Parathyroid adenoma (tissue), 2 donors: ENCODE results near the gene PAQR9.

ENCODE experiments used
- H2AFZ ChIP-seq: fragments of 300-600 bp; sonication (generic); one replicate; pipeline ENCODE4 v1.7.0; 2017; ENCODE audit warnings: antibody characterized with exemption, mild to moderate bottlenecking
- H3K27ac ChIP-seq: fragments of 300-600 bp; sonication (generic); one replicate; pipeline ENCODE4 v1.7.0; 2017
- H3K27me3 ChIP-seq: fragments of 300-600 bp; sonication (generic); one replicate; pipeline ENCODE4 v1.7.0; 2017; ENCODE audit warnings: low read length; ENCODE audit not compliant: control insufficient read depth, insufficient read depth
- H3K36me3 ChIP-seq: fragments of 300-600 bp; sonication (generic); one replicate; pipeline ENCODE4 v1.7.0; 2017; ENCODE audit warnings: low read length; ENCODE audit not compliant: control insufficient read depth, insufficient read depth
- H3K4me1 ChIP-seq: fragments of 300-600 bp; sonication (generic); one replicate; pipeline ENCODE4 v1.7.0; 2017; ENCODE audit warnings: control low read depth
- H3K4me2 ChIP-seq: fragments of 300-600 bp; sonication (generic); one replicate; pipeline ENCODE4 v1.7.0; 2017; ENCODE audit warnings: low read length
- H3K4me3 ChIP-seq: fragments of 300-600 bp; sonication (generic); one replicate; pipeline ENCODE4 v1.7.0; 2017; ENCODE audit warnings: low read depth, low read length
- H3K79me2 ChIP-seq: fragments of 300-600 bp; sonication (generic); one replicate; pipeline ENCODE4 v1.7.0; 2017; ENCODE audit warnings: control low read depth
- H3K9ac ChIP-seq: fragments of 300-600 bp; sonication (generic); one replicate; pipeline ENCODE4 v1.7.0; 2017; ENCODE audit warnings: mild to moderate bottlenecking
- H3K9me3 ChIP-seq: fragments of 300-600 bp; sonication (generic); one replicate; pipeline ENCODE4 v1.7.0; 2017; ENCODE audit warnings: low read length; ENCODE audit not compliant: control insufficient read depth
- TF ChIP-seq, protein P1 (sequence below): fragments of 300-600 bp; sonication (generic); IDR thresholded peaks from one replicate; pipeline ENCODE4 v1.7.0; 2017; ENCODE audit warnings: antibody characterized with exemption, mild to moderate bottlenecking
- donor health status: primary hyperparathyroidism.

PAQR9 gene

DNA sequence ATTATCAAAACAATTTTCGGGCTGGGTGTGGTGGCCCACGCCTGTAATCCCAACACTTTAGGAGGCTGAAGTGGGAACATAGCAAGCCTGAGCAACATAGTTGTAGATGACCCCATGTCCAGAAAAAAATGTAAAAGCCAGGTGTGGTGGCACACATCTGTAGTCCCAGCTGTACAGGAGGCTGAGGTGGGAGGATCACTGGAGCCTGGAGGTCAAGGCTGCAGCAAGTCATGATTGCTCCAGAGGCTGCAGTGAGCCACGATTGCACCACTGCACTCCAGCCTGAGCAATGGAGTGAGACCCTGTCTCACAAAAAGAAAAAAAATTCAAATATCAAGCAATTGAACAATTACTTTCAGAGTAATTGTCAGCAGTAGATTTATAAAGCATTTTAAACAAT lies 8.0 kb upstream of the PAQR9 start:
- H3K4me2 ChIP-seq, result no peak overlapping the region
- H3K4me1 ChIP-seq, result peaks cover under 1% of the 10 kb centered on the region
- no peaks in the 10 kb centered on the region for H3K27me3 ChIP-seq
- no peak overlapping the region for H2AFZ ChIP-seq
- H3K9ac ChIP-seq, result no peak overlapping the region
- H3K9me3 ChIP-seq, result no peaks in the 10 kb centered on the region
- H3K79me2 ChIP-seq, result no peaks in the 10 kb centered on the region
- no peak overlapping the region for H3K4me3 ChIP-seq
- no peaks in the 10 kb centered on the region for H3K36me3 ChIP-seq
- H3K27ac ChIP-seq, result no peak overlapping the region
- TF ChIP-seq, protein P1, sequence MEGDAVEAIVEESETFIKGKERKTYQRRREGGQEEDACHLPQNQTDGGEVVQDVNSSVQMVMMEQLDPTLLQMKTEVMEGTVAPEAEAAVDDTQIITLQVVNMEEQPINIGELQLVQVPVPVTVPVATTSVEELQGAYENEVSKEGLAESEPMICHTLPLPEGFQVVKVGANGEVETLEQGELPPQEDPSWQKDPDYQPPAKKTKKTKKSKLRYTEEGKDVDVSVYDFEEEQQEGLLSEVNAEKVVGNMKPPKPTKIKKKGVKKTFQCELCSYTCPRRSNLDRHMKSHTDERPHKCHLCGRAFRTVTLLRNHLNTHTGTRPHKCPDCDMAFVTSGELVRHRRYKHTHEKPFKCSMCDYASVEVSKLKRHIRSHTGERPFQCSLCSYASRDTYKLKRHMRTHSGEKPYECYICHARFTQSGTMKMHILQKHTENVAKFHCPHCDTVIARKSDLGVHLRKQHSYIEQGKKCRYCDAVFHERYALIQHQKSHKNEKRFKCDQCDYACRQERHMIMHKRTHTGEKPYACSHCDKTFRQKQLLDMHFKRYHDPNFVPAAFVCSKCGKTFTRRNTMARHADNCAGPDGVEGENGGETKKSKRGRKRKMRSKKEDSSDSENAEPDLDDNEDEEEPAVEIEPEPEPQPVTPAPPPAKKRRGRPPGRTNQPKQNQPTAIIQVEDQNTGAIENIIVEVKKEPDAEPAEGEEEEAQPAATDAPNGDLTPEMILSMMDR, result no peak

DNA sequence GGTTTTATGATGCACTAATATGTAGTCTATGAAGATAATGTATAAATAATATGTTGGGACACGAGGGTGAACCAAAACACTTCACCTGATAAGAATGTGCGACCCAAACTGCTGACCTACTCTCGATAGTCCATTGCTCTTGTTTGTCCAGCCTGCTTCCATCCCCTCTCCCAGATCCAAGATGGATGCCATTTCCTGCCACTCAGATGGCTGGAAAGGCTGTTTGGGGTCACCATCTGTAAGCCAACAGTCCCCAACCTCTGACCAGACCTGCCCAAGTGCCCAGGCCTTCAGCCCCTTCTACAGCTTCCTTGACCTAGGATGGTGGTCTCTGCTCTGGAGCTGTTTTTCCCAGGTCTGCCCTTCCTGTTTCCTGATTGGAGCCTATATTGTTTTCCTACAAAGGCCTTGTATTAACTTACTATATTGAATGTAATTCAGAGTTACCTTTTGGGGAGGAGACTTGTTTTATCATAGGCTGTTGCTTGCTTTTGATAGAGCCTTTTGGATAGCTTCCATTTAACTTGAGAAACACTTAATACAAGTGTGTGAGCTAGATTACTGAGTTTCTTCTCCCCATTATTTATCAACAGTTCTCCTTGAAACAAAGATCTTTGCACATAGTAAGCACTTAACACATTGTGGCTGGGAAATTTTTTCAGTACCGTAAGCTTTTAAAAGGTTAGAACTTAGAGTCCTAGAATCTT lies 5.0 kb upstream of the PAQR9 start:
- no peak overlapping the region for H3K4me2 ChIP-seq
- no peak overlapping the region for H3K9ac ChIP-seq
- no peak overlapping the region for H3K27ac ChIP-seq
- H3K4me1 ChIP-seq, result no peaks in the 10 kb centered on the region
- no peaks in the 10 kb centered on the region for H3K36me3 ChIP-seq
- H3K27me3 ChIP-seq, result no peaks in the 10 kb centered on the region
- no peaks in the 10 kb centered on the region for H3K79me2 ChIP-seq
- H3K9me3 ChIP-seq, result no peaks in the 10 kb centered on the region
- no peak overlapping the region for H3K4me3 ChIP-seq
- no peak overlapping the region for H2AFZ ChIP-seq
- TF ChIP-seq, protein P1, result no peak

DNA sequence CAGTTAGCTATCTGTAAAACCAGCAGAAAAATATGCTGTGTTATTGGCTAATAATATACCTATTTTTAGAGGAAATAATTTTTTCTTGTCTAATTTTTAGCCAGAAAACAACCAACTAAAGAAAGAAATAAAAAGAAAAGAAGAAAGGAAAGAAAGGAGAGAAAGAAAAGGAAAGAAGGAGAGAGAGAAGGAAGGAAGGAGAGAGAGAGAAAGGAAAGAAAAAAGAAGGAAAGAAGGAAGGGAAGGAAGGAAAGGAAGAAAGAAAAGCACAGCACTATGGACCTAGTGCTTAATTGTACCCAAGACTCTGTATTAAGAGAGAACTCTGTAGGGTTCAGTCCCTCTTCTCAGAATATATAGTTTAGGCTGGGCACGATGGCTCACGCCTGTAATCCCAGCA lies 3.3 kb upstream of the PAQR9 start:
- TF ChIP-seq, protein P1, result no peak
- Histone ChIP-seq H3K27ac (no peak overlapping the region), H3K27me3 (no peaks in the 10 kb centered on the region), H3K9ac (no peak overlapping the region), H3K9me3 (no peaks in the 10 kb centered on the region), H3K4me3 (no peak overlapping the region), H2AFZ (no peak overlapping the region), H3K36me3 (no peaks in the 10 kb centered on the region), H3K4me2 (no peak overlapping the region), H3K79me2 (no peaks in the 10 kb centered on the region), H3K4me1 (no peaks in the 10 kb centered on the region)

DNA sequence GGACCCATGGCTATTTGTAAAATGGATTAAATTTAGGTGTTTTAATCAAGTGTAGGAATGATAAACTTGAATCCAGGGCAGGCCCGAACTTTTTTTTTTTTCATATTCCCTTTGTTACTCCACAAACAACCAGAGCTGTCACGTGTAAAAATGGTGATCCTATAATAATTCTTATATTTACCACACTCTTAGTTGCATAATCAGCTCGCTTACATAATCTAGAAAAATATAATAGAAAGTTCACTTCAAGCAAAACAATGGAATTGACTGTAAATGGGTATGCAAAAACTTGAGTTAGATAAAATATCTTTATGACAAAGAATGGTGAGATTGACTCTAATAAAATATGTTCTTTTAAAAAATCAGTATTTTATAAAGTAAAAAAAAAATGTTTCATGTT lies 2.1 kb upstream of the PAQR9 start:
- Histone ChIP-seq H3K27ac (no peak overlapping the region), H3K4me3 (no peak overlapping the region), H3K4me2 (no peak overlapping the region), H2AFZ (no peak overlapping the region), H3K79me2 (no peaks in the 10 kb centered on the region), H3K9me3 (no peaks in the 10 kb centered on the region), H3K36me3 (no peaks in the 10 kb centered on the region), H3K27me3 (no peaks in the 10 kb centered on the region), H3K9ac (no peak overlapping the region), H3K4me1 (no peaks in the 10 kb centered on the region)
- TF ChIP-seq, protein P1, result no peak

DNA sequence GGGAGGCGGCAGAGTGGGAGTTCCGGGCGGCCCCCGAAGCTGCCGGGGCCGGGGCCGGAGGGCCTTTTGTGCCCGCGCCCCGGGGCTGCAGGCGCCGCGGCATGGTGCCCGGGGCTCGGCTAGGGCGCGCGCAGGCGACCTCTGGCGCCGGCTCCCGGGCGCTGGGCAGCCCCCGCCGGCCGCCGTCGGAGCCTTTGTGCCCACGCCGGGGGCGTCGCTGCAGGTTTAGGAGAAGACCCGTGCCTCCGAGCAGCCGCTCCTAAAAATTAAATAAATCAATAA lies 299 bp downstream of the PAQR9 start:
- no peaks in the 10 kb centered on the region for H3K79me2 ChIP-seq
- TF ChIP-seq, protein P1, result no peak
- H3K36me3 ChIP-seq, result no peaks in the 10 kb centered on the region
- H3K27ac ChIP-seq, result no peak overlapping the region
- H2AFZ ChIP-seq, result no peak overlapping the region
- no peaks in the 10 kb centered on the region for H3K27me3 ChIP-seq
- no peak overlapping the region for H3K4me2 ChIP-seq
- no peak overlapping the region for H3K4me3 ChIP-seq
- H3K4me1 ChIP-seq, result no peaks in the 10 kb centered on the region
- H3K9ac ChIP-seq, result no peak overlapping the region
- no peaks in the 10 kb centered on the region for H3K9me3 ChIP-seq
